Keratinocyte (primary cell): ENCODE measurements around the gene VKORC1L1.

Experiments
- EZH2 ChIP-seq: IDR thresholded peaks from one replicate; pipeline ENCODE4 v1.6.1; 2012; ENCODE audit warnings: inconsistent platforms, mild to moderate bottlenecking, low read length, moderate library complexity
- TF ChIP-seq, protein P1 (sequence below), 3 experiments: IDR thresholded peaks in 1 of 3; conservative IDR thresholded peaks in 1 of 3; optimal IDR thresholded peaks in 1 of 3; 2 replicates in 2 of 3; 3 replicates in 1 of 3; pipeline versions ENCODE3 to v1.5.1; 2011; ENCODE audit warnings: low read length in 3 of 3, mild to moderate bottlenecking in 3 of 3, moderate library complexity in 2 of 3, control low read depth in 1 of 3, inconsistent platforms in 1 of 3; ENCODE audit not compliant: insufficient read depth in 2 of 3; ENCODE audit errors: extremely low read depth in 1 of 3

DNA sequence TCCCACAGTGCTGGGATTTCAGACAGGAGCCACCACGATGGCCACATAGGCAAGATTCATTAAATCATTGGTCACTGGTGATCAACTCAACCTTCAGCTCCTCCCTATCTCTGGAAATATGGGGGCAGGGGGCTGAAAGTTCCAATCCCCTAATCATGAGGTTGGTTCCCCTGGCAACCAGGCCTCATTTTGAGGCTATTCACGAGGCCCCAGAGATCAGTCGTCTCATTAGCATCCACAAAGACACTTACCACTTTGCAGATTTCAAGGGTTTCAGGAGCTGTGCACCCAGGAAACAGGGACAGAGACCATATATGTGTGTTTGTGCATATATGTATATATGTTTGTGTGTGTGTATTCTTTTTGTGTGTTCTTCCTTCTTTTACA, 116.8 kb downstream of the VKORC1L1 start:
- TF ChIP-seq, protein P1, sequence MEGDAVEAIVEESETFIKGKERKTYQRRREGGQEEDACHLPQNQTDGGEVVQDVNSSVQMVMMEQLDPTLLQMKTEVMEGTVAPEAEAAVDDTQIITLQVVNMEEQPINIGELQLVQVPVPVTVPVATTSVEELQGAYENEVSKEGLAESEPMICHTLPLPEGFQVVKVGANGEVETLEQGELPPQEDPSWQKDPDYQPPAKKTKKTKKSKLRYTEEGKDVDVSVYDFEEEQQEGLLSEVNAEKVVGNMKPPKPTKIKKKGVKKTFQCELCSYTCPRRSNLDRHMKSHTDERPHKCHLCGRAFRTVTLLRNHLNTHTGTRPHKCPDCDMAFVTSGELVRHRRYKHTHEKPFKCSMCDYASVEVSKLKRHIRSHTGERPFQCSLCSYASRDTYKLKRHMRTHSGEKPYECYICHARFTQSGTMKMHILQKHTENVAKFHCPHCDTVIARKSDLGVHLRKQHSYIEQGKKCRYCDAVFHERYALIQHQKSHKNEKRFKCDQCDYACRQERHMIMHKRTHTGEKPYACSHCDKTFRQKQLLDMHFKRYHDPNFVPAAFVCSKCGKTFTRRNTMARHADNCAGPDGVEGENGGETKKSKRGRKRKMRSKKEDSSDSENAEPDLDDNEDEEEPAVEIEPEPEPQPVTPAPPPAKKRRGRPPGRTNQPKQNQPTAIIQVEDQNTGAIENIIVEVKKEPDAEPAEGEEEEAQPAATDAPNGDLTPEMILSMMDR (optimal IDR thresholded peaks at IDR 0.05 in 1 of 3, IDR thresholded peaks at IDR 0.05 in 1 of 3, conservative IDR thresholded peaks at IDR 0.05 in 1 of 3; ENCODE audit: extremely low read depth in 1 of 3, insufficient read depth in 2 of 3, low read length in 3 of 3): no peak
- TF ChIP-seq EZH2: no peak
